CD4-positive, alpha-beta T cell treated with Interleukin-2 at 100 ng/mL for 4 hours (primary cell): ENCODE data around the gene BMP2K.

Source experiments
- DNase-seq: peaks from one replicate; pipeline ENCODE4 v3.0.0-alpha.2; 2020; ENCODE audit warnings: low spot score

Gene BMP2K

DNA sequence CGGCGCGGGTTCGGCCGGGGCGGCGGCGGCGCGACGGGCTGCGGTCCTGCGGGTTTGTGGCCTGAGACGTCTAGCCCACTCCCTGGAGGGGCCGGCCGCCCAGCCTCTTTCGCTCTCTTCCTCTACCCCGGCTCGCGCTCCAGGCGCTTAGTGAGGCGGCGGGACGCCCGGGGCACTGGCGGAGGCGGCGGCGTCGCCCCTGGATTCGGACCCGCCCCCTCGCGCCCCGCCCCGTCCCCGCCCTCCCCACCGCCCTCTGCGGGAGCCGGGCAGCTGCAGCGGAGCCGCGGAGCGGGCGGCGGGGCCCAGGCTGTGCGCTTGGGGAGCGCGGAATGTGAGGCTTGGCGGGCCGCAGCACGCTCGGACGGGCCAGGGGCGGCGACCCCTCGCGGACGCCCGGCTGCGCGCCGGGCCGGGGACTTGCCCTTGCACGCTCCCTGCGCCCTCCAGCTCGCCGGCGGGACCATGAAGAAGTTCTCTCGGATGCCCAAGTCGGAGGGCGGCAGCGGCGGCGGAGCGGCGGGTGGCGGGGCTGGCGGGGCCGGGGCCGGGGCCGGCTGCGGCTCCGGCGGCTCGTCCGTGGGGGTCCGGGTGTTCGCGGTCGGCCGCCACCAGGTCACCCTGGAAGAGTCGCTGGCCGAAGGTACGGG, at the start of gene BMP2K:
Gene BMP2K, plus strand, starts transcription at position 272 of the 650 bp plus-strand sequence. Its CDS starts 194 bp downstream, at position 466.
- DNase-seq: peak; percentile 74

DNA sequence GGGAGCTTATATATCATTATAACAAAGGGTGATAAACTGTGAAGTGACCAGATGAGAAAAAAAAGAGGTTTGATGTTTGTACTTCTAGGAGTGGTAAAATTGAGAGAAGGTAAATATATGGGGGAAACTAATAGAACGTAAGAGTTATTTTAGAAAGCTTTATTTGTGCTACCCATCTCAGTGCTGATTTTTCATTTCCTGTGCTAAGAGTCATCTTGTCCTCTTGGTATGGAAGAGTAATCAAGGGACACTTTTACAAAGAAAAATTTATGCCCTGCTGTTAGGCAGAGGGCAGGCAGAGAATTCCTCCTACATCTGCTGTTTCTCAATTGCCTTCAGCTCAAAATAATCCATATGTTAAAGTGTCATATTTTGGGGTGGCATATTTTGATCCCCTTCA, 49.6 kb upstream of the BMP2K start:
- DNase-seq: no peak

DNA sequence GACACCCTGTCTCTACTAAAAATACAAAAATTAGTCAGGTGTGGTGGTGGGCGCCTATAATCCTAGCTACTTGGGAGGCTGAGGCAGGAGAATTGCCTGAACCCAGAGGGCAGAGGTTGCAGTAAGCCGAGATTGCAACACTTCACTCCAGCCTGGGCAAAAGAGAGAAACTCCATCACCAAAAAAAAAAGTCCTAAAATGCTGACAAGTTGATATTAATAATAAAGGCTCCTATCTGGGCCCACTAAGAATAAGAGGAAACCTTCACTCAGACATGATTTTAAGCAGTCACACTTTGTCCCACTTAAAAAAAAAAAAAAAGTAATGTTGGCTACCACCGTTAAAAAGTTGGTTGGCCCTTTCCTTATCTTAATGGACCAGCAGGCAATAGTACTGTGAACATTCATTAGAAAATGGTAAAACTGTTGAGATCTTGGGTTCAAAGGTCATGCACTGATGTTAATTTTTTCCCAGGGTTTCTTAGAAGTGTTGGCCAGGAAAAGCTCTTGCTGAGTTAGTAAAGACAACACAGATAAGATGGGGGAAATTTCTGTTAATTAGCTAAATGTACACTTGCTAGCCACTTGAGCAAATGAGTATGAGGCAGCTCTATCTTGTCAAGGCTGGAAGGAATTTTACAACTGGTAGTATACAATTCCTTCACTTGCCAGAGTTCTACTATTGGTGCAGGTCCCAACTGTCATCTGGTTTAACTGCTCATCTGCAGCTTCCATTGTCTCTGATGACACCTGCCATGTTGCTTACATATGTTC, 43.6 kb upstream of the BMP2K start:
- no peak for DNase-seq

DNA sequence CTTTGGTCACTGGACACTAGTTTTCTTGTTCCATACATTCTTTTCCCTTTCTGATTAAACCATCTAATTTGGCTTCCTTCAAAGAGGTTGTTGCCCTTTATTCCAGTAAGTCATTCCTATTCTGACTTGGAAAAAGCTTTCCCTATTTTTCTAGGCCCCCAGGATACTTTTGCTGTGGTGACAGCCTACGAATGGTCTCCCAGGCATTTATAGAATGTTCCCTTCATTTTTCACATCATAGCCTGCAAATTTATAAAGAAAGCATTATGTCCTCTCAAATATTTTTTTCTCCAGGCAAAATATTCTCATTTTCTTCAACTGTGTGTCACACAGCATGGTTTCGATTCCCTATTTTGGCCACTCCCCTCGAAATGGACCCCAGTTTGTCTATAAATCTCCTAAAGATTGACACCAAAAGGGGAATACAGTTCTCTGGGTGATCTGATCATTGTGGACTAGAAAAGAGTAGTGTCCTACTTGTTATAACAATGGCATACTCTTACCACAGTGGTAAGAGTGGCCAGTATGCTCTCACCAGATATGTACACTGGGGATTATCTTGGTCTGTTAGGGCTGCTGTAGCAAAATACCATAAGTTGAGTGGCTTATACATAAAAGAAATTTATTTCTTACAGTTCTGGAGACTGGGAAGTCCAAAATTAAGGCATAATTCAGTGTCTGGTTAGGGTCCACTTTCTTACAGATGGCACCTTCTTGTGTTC, 41.5 kb upstream of the BMP2K start:
- DNase-seq: no peak

DNA sequence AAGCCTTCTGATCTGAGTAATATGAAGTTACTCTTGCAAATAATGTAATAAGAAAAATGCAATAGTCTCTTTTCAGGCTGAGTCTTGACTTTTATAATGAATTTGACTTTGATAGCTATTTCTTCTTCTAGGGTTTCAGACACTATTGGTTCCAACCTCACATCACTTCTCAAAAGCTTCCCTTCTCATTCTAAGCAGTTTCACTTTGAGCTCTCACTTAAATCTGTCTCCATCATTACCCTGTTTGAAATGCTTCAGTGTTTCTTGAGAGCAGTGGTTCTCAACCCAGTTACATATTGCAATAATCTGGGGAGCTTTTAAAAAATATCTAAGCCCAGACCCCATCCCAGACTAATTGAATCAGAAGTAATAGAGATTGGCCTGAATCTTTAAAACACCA, 40.5 kb upstream of the BMP2K start:
- DNase-seq: no peak

DNA sequence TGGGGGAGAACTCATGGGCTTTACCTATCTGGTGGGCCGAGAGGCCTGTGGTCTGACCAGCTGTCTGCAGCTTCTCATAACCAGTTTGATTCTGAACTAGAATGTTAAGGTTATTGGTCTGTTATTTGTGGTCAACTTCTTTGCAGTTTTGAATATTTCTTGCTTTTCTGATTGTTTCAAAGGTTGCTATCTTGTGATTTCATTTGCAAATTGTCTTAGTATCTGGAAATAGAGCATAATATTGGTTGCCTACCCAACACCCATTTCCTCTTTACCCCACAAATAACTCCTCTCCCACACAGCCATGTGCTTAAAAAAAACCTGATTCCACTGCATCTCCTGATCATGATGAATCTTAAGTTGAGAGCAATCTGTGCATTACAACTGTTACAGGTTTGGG, 39.1 kb upstream of the BMP2K start:
- DNase-seq: no peak

DNA sequence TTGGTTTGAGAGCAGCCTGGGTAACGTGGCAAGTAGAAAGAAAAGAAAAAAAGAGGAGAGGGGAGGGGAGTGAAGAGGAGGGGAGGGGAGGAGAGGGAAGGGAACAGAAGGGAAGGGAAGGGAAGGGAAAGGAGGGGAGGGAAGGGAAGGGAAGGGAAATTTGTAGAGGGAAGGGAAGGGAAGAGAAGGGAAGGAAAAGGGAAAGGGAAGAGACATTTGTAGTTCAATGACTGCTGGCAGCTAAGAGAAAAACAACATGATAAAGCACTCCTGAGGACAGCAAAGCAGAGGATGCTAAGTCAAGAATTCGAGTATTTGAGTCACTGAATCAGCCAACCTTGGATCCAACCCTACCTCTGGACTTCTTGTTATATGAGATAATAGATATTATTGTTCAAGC, 38.2 kb upstream of the BMP2K start:
- DNase-seq: no peak

DNA sequence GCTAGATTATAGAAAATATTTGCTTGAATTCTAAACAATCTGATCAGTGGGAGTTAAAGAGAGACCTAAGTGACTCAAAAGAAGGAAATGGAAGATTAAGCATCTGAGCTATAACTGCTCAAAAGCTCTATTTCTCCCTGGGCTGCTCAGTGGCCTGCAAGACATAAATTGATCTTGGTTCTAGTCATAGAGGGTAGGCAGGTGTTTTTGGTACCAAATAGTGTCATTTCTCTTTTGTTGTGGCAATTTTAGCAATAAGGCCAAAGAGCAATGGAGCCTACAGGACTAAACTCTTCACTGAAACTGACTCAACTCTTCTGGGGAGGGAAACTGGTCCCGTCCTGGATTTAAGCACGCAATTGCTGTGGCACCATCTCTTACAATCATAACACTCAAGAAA, 33.9 kb upstream of the BMP2K start:
- no peak for DNase-seq

DNA sequence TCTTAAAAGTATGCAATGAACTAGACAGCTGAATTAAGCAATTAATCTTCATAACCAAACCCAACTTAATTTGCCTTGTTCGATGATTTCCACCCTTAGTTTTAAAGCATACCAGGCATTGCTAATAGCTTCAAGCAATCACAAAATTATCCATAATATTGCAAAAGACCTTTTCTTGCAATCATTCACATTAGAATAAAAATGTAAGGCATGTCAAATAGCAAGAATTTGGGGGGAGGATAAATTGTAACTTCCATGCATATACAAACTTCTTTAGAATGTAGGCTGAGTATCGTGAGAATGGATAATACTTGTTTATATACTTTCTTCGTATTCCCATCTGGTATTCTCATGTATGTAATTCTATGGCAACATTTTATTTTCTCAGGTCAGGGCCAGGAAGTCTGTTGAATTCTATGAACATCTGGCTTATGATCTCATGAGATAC, 28.7 kb upstream of the BMP2K start:
- DNase-seq: no peak

DNA sequence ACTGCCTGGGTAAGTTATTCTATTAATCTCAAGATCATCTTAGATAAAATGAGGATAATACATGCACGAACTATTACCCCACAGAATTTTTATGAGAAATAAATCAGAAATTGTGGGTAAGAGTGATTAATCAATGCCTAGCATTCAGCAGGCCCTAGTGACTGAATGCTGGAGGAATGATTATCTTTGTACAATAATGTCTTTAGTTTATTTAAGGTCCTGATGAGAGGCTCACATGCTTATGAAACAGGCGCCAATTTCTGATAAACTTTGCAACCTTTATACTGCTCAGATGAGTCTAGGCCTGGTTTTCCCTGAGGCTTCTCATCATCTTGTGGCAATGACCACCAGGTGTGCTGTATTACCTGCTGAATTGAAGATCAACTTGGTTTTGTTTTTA, 27.8 kb upstream of the BMP2K start:
- no peak for DNase-seq

DNA sequence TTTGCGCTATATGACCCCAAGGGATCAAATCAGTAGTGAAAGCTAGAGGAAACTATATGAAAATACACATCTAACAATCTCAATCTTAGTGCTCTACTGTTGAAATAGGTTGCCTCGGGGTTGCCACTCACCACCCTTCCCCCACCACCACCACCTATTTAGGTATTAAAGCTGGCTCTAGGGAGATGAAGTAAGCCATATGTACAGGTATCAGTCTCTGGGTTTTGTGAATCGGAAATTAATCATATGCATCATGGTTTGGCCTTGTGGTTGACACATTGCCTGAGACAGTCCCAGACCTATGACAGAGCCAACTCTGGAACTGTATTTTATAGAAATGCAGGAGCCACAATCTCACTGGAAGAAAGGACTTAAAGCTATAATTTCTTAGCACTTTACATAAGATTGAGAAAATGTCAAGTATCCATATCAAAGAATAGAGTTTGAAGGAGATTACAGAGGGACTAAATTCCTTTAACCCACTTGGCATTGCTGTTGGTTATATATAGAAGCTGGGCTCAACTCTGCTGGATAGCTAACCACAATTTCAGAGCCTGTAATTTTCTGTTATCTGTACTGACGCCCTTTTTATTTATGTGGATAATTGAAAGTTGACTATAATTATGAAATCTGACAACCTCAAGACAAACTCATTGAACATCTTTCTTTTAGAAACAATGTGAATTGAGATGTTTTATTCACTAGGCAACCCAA, 26.7 kb upstream of the BMP2K start:
- DNase-seq: no peak

DNA sequence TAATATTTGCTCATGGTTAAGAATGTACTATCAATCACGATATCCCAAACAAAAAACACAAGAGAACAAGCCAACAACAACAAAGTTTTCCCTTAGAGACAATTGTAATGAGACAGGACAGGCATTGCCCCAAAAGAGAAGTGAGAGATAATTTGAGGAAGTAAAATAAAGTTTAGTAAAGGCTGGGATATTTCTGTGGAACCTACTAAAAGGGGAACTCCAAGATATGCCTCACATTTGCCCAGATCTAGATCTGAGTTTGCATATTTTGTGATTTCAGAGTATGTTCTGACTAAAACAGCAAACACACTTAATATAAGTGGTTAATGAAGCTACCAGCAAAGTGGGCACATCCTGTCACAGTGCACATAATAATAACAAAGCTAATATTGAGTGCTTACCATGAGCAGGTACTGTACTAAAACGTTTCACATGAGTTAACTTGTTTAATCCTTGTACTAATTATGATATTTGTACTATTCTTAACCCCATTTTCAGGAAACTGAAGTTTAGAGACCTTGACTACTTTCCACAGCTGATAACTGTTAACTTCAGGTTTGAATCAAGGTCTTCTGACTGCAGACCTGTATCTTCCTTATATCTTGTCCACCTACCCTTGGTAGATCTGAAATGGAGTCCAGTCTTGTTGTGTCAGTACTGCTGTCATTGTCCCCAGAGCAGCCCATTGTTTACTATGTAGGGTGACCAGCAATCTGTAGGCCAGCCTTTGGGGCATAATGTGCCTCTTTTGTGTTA, 26.0 kb upstream of the BMP2K start:
- DNase-seq: peak; percentile 7

DNA sequence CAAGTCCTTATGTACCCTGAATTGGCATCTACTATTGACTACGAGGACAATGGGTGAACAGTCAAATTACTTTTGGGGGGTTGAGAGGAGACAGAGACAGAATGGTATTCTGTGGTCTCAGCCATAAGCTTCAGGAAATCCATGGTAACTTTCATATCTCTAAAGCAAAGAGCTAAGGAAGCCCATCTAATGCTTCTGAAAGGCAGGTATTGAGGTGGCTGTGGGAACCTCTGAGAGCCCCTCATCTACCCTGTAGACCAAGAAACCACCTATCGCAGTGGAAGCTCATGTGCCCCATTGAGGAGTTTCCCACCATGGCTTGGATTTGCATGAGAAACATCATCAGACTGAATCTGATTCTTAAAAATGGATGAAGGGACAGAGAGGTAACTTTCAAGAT, 23.1 kb upstream of the BMP2K start:
- DNase-seq: no peak

DNA sequence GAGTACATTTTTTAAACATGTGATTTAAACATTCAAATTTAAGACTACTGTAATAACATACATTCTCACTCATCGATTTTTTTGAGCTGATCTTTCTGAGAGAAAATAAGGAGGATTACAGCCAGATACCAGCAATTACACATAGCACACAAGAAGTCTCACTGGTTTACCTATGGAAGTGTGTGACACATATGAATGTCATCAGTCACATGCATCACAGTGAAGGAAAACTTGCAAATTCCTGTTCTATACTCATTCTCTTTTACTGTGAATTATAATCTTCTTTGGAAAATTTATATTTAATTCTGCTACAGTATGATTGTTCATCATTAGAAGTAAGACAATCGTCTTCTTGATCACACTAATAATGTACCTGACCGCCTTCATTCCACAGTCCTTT, 21.3 kb upstream of the BMP2K start:
- no peak for DNase-seq

DNA sequence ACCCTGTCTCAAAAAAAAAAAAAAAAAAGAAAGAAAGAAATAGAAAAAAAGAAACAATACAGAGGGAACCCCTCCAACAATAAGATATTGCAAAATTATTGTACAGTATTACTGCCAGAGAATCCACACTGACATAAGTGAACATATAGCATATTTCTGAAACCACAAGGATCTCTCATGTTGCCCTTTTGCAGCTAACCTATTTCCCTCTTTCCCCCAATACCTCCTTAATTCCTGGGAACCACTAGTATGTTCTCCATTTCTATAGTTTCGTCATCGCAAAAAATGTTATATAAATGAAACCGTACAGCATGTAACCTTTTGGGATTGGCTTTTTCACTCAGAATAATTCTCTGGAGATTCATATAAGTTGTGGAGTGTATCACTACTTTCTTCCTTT, 20.0 kb upstream of the BMP2K start:
- DNase-seq: no peak

DNA sequence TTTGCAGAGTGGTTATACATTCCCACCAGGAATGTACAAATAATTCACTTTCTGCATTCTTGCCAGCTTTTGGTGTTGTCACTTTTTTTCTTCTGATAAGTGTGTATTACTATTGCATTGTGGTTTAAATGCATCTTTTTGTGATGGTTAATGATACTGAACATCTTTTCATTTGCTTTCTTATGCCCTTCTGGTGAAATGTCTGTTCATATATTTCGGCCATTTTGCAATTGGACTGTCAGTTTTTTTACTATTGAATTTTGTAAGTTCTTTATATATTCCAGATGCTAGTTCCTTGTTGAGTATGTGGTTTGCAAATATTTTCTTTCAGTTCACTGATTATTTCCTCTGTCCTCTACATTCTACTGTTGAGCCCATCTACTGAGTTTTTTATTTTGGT, 19.4 kb upstream of the BMP2K start:
- no peak for DNase-seq

DNA sequence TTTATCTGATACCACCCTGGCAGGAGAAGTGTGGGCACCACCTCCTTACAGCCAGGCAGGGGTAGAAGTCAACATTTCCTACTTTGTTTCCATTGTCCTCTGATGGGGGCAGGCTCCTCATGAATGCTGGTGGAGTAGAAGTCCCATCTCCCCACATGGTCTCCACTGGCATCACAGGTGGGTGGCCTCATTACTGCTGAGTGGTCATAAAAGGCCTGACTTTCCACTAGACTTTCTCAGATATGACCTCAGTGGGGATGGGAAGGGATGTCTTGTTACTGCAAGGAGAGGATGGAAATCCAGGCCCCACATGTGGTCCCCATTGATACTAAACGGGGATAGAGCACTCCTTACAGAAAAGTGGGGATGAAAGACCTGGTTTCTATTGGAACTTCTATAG, 18.6 kb upstream of the BMP2K start:
- no peak for DNase-seq

DNA sequence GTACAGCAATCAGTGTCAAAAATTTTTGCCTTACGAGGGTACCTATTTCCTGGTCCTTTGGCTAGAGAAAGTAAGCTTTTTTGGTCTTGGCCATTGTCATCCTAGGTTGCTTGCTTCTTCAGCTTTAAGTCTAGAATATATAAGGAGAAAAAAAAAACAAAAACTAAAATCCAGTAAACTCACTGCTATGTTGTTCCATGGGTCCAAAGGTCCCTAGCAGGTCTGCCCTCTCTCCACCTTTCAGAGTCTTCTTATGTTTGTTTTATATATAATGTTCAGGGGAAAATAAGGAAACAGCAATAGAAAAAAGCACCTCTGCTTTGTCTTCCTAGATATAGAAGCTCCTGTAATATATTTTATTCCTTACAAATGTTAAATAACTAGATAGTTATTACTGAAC, 18.1 kb upstream of the BMP2K start:
- DNase-seq: no peak

DNA sequence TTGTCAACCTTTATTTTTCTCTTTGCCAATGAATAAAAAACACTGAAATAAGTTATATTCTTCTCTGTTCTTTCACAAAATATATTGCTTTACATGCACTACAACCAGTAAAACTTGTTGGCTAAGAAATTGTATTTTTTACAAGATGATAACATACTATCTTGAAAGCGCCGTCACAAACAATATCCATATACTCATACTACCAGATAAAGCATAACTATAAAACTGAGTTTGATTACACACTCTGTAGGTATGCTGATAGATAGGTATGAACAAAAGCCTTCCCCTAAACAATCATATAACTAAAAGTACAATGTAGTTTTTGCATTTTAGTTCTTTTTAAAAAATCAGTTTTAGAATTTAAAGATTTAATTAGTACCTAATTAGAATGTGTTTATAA, 13.6 kb upstream of the BMP2K start:
- no peak for DNase-seq

DNA sequence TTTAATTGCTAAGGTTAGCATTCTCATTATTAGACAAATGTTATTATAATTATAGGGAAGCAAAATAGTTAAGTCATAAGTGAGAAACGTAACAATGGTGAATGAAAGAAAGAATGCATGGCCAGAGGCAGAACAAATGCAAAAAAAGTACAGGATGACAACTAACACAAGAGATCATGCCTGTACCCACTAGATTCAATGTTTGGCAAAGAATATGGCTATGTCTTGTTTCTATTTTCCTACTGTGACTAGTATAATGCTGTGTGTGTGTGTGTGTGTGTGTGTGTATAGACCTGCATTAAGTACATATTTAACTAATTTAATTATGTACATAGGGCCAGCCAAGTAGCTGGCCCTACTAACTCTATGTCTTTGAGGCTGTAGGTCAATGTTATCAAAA, 12.9 kb upstream of the BMP2K start:
- DNase-seq: no peak

DNA sequence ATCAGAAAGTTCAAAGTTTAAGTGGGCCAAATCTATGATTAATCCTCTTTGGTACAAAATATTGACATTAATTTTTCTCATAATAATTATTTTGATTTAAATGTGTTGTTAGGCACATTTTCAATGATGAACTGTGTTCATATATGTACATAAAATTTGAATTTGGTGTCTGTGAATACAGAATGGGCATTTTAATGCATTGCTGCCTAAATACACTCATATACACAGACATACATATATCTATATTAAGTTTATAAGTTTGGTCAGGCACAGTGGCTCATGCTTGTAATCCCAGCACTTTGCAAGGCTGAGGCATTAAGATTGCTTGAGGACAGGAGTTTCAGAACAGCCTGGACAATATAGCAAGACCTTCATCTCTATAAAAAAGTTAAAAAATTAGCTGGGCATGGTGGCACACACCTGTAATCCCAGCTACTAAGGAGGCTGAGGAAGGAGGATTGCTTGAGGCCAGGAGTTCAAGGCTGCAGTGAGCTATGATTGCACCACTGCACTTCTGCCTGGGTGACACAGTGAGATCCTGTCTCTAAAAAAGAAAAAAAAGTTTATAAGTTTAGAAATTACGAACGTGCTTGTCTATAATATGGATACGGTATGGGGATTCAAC, 12.3 kb upstream of the BMP2K start:
- DNase-seq: no peak
